Umbilical cord (tissue), 2 donors: ENCODE measurements around the gene TNFSF18. TPM values are rescaled to one million over a fixed set of nuclear protein-coding genes. Genes with fewer than 3 reads are reported as not detected.
A peak's percentile ranks its signal among the peaks of the same experiment; 100 is the strongest.
"Not testable (repeated sequence)": the region's sequence is repeated elsewhere in the genome, so short reads cannot be mapped to it uniquely, and the experiment has no call there.

Experiments
- DNase-seq: peaks from one replicate; pipeline ENCODE4 v3.0.0-alpha.2; 2015; ENCODE audit warnings: low spot score
- total RNA-seq: library from RNA; depleted of rRNA; stranded (reverse); fragments of >200 nt; gene quantifications from one replicate; pipeline ENCODE4 v1.2.3, GENCODE V29; 2014; ENCODE audit warnings: low replicate concordance; ENCODE audit not compliant: insufficient read depth

Gene TNFSF18, protein sequence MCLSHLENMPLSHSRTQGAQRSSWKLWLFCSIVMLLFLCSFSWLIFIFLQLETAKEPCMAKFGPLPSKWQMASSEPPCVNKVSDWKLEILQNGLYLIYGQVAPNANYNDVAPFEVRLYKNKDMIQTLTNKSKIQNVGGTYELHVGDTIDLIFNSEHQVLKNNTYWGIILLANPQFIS
- 11.1 TPM for total RNA-seq

DNA sequence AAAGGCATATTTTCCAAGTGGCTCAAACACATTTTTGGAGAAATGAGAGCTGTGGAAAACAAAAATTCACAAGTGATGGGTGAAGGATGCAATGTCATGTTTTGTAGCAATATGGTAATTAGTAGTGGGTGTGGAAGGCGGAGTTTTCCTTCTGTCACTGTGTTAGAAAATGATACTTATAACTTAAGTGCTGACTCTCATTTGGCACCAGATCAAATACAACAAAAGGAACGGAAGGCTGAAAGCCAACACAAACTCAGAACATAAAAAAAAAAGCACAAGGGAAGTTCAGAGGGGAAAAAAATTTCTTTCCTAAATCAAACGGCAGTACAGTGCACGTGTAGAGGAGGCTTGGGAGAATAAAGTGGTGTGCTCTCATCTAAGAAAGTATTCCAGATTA is at the start of gene TNFSF18:
TSS of gene TNFSF18 (minus strand) at position 77 of the 400 bp plus-strand sequence. CDS start at position 32, 45 bp downstream.
- DNase-seq: peak; percentile 43

DNA sequence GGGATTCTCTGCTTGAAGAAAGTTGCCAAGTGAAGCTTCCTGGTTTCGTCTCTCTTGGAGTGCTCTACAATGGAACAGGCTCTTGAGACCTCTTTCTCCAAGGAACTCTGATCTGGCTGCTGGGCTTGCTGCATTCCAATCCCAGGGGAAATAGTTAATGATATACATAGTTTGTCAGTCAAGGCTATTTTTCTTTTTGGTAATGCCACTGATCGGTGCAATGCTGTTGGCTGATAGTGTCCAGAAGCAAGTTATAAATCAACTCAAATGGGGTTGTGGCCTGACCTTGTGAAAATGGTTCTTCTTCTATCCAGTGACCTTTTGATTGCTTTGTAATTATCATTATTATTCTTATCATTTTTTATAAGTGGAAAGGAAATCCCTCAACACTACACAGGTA is 48.4 kb upstream of the TNFSF18 start:
- no peak for DNase-seq

DNA sequence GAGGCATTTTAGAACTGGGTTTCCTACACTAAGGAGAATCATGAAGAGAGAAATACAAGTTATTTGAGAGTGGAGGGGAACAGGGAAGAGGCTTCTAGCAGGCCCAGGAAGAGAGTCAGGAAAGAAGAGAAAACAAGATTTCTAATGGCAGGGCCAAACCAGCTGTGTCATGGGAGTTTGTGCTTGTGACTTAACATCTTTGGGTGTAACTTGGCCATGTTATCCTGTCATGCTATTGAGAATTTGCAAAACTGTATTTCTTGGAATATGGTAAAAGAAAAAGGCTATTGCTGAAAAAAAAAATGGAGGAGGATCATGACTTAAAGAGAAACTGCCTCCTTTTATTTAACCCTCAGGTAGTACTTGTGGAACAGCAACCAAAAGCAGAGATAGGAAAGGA is 47.4 kb upstream of the TNFSF18 start:
- no peak for DNase-seq

DNA sequence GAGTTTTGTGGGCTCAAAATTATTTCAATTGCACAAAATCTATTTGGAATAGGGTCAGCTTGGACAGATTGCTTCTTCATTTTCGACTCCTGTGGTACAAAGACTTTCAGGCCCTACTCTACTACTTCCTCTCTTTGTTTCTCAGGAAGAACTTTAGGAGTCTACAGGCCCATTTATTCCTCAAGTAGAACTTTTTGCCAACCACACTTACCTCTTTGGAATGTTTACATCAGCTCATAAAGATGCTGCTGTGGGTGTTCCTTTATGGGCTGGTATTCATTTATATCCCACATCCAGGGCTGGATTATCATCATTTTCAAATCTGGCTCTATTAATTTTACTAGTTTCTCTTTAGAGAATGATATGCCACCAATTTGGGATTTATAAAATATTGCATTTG is 46.3 kb upstream of the TNFSF18 start:
- no peak for DNase-seq

DNA sequence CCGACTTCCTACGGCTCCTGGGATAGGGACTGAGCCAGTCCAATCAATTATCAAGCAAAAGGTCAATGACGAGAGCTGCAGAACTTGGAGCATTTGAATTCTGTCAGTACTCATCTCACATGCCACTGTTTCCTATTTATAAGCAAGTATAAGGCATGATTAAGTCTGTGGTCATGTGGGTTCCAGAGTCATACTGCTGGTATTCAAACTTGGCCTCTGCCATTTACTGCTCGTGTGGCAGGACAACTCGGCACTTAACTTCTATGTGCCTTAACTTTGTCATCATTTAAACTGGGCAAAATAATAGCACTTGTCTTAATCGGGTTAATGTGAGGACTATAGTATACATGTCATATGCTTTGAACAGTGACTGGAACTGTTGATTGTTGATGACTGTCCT is 44.9 kb upstream of the TNFSF18 start:
- no peak for DNase-seq

DNA sequence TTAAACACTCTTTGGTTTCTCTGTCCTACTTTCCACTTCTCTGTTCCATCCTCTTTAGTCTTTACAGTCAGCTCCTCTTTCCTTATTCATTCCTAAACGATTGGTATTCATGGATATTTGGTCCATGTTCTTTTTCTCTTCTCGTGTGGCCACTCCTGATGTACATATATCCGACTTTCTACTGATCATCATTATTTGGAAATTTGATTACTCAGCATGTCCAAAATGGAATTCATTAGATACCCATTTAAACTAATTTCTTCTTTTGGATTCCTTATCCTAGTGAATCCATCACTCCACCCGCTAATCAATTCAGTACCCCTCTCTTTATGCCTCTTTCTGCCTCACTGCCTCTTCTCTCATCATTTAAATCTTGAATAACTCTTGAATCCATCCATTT is 43.8 kb upstream of the TNFSF18 start:
- DNase-seq: no peak

DNA sequence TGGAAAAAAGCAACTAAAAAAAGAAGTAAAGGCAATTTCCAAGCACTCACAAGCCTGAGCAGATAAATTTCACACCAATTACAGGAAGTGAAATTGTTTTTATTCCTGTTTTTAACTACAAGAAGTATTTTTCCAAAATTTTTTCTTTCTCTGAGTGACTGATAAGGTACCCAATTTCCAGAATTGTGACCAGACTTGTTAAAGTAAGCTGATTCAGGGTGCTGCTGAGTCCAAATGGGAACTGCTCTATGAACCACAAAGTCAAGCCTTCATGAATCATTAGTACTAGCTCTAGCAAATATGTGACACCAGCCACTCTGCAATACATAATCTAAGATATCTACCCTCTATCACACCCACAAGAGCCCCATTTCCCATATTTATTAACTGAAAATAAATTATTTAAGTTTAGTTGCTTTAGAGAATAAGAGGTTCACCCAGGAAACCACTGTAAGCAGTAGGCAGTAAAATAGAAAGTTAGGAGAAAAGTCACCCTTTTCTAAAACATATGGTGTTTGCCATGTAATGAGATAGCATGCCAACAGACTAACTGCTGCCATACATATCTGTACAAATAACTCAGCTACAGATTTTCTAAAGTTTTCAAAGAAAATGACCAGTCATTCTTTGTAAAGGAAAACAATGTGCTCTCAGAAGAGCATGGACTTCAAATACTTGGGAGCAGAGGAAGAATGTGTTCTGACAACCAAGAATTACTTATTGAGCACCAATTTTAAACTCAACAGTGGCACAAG is 43.1 kb upstream of the TNFSF18 start:
- DNase-seq: no peak

DNA sequence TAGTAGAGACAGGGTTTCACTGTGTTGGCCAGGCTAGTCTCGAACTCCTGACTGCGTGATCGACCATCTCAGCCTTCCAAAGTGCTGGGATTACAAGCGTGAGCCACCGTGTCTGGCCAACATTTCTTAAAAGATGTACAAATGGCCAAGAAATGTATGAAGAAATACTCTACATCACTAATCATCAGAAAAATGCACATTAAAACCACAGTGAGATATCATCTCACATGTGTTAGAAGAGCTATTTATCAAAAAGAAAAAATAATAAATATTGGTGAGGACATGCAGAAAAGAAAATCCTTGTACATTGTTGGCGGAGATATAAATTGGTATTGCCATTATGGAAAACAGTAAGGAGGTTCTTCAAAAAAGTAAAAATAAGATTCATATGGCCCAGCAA is 33.6 kb upstream of the TNFSF18 start:
- no peak for DNase-seq

DNA sequence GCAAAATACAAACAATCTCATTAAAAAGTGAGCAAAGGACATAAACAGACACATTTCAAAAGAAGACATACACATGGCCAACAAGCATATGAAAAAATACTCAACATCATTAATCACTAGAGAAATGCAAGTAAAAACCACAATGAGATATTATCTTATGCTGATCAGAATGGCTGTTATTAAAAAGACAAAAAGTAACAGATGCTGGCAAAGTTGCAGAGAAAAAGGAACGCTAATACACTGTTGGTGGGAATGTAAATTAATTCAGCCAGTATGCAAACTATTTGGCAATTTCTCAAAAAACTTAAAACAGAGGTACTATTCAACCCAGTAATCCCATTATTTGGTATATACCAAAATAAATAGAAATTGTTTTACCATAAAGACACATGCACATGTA is 32.2 kb upstream of the TNFSF18 start:
- no peak for DNase-seq

DNA sequence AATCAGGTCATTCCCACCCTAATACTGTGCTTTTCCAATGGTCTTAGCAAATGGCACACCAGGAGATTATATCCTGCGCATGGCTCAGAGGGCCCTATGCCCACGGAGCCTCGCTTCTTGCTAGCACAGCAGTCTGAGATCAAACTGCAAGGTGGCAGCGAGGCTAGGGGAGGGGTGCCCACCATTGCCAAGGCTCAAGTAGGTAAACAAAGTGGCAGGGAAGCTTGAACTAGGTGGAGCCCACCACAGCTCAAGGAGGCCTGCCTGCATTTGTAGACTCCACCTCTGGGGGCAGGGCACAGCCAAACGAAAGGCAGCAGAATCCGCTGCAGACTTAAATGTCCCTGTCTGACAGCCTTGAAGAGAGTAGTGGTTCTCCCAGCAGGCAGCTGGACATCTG is 23.5 kb upstream of the TNFSF18 start:
- DNase-seq: not testable (repeated sequence)

DNA sequence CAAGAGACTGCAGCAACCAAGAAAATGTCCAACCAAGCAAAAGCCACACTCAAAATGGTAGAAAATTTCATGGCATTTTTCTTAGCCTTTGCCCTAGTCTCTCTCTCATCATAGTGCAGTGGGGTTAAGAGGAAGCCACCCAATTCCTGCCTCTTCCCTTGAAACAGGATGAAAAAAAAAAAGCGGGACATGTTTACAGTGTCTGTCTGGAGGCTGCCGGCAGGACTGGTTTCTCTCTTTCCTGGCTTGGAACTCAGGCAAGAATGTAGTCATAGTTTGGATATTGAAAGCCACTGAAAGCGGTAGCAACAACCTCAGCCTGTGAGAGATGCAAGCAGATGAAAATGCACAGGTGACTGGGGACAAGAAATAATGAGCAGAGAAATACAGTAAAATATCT is 13.3 kb upstream of the TNFSF18 start:
- DNase-seq: no peak

DNA sequence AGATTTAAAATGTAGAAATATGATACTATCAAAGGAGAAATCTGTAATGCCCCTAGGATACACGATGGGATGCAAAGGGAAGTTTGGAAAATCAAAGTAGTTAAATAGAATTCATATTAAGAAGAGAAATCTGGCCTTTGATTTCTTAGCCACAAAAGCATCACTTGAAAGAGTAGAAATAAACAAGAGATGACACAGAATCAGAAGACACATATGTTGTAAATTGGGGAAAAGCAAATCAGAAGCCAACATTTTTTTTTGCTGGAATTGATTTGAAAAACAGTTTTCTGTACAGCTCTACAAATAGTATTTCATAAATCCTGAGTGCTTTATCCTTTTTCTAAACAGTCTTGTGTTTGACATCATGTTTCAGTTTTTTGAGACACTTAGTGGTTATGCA is 12.4 kb upstream of the TNFSF18 start:
- no peak for DNase-seq

DNA sequence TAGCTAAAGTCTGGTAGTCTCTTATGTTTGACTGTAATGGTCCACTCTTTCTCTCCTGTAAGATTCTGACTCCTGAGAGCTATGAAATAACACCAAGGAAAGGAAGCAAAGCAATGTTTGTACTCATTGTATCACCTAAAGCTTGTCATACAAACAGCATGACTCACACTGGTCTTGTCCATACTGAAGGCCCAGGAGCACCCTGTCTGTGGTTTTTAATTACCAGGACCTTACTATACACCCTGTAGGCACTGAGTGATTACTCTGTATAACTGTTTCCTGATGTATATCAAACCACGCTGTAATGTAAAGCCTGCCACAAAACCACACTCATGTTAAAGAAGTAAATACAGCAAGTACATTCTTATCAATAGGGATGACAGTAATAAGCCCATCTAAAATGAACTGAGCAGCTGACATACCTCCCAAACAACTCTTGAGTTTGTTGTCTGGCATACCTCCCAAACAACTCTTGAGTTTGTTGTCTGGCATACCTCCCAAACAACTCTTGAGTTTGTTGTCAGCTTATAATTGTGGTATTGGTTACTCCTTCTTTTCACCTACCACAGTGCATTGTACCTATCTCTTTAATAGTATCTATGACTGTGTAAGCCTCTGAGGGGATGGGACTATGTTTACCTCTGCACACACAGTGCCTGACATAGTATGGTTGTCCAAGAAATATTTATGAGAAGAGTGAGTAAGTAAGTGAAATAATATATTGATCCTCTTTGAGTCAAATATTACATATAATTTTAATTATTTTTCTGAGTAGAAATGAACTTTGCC is 11.6 kb upstream of the TNFSF18 start:
- DNase-seq: no peak

DNA sequence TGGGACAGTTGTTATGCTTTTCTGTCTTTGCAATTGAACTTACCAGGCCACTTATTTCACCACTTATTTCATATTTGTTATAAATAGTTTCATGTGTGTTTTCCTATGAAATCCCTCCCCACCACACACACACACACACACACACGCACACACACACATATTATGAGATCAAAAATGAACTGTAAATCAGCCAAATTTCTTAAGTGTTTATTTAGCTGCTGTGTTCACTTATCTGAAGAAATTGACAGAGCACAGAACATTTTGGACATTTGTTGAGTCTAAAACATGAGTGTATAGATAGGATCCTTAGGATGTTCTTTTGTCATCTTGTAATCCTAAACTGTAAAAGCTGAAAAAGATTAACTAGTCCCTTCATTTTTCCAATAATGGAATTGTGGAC is 7.8 kb upstream of the TNFSF18 start:
- DNase-seq: no peak

DNA sequence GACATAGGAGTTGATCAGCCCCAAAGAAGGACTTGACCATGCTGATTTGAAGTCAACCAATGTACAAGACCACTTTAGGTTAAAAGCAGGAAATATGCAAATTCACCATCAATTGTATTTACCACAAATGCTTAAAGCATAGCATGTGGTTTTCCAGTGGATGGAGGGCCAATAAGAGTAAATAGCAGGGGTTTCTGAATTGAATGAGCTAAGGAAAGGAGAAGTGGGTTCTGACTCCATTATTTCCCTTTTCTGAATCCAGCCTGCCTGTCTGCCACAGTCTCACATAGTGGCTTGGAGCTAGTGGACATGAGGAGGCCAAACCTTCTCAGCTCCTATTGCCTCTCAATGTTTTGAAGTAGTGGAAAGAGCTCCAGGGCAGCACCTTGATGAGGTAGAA is 7.2 kb upstream of the TNFSF18 start:
- no peak for DNase-seq

DNA sequence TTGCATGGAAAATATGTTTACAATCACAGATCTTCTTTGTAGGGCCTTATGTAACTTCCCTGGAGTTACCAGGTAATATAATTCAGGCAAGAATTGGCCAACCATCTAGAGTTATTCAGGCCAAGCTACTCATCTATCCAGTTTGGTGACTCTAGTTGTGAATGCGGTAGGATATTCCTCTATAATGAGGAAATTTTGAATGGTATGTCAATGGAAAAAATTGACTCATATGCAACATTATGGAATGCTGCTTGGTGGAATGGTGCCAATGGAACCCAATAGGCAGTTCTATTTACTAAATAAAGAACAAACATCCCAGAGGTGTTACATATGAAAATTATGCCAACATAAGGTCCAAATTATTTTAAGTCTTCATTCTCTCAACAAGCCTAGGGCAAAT is 5.6 kb upstream of the TNFSF18 start:
- no peak for DNase-seq

DNA sequence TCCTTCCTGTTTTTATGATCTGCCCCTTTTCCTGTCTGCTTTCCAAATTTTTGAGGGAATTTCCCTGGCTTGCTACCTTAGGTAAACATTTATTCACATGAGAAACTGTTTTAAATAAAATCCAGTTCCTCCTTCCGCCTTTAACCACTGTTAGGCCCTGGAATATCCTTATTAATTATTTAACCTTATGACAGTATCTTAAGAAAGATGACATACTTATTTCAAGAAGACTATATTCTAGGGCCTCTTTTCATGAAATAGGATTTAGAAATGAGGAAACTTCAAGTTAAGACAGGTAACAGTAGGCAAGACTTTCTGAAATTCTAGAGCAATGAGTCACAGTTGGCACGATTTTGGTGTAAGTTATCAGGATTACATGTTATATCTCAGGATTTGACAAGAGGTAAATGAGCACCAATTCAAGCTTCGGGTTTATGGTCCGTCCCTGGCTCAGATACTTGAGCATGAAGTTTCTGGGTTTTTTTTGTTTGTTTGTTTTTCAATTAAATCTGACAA is 2.0 kb upstream of the TNFSF18 start:
- peak; percentile 69 for DNase-seq

DNA sequence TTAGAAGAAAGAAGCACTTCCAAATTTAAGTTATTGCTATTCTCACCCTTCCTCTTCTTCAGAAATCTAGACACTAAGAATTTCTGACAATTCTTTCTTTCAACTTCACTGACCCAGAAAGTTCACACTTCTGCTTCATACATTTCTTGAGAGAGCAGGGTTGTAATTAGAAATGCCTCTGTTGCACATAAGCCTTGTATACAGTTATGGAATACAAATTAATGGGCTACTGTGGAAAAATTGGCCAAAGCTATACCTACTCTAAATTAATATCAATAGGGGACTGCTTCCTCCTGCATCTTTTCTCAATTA is 1.5 kb downstream of the TNFSF18 start:
- no peak for DNase-seq

DNA sequence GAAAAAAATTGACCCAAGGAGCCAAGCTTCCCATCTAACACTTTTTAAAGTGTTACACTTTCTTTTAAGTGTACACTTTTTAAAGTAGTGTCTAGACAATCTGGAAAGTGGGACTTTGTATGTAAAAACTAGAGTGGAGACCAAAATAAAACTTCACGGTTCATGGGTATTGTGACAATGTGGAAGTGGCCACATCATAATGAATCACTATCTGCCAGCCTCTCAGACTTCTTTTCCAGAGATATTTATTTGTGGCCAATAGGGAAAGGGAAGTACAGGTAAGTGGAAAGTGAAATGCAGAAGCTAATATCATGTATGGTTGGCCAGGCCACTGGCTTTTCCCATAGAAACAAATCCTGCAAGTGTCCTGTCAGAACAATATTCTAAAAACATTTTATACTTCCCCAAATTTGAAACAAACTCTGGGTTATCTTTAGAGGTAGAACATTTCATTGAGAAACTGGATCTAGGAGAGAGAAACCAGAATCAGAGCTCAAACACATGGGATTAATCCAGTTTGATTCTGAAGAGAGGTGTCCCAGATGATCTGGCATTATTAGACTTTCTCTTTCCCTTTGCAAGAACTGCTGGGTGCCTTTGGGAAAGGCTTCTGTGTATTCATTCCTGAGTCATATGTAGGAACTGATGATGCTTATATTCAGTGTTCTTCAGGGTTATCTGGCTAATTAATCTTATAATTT is 2.0 kb downstream of the TNFSF18 start:
- DNase-seq: no peak

DNA sequence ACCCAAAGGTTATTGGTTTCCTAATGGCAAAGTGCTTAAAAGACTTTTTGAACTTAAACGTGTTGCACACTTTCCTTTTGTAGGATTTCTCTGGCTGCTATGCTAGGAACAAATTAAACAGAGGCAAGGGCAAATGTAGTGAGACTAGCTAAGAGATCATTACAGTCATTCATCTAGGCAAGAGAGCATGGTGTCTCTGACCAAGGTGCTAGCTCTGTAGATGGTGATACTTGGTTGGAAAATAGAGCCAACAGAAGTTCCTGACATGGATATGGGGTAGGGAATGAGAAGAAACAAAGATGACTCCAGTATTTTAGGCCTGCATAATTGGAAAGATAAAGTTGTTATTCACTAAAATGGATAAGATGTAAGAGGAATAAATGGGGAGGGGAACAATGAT is 6.1 kb downstream of the TNFSF18 start:
- no peak for DNase-seq

DNA sequence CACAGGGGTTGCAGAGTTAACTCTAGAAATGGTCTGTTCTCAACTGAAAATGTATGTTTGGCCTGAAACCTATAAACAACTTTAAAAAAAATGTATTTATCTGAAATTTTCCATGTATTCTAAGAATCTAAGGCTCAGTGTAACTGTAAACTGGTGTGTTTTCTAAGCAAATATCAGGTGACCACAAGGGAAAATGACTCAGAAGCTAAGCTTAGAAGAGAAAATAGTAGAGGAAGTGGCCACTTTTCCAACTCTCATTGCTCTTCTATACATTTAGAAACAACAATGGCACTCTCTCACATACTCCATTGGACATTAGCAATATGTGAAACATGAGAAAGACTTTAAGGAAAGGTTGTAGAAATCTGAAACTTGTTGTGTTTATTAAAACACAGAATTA is 7.5 kb downstream of the TNFSF18 start:
- no peak for DNase-seq

DNA sequence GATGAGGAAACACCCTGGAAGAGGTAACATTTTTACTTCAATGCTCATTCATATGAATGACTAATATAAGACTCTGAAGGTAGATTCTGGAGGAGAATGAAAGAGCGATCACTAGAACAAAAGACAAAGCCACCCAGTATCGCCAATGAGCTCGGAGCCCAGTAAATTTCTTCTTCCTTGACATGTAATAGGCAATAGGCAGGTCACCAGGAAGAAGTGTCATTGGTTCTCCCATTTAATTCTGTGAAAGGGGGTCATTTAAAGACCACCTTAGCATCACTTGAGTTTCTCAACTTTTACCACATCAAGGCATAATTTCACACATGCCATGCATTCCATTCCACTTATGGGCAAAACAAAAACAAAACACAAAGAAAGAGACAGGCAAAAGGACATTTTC is 7.9 kb downstream of the TNFSF18 start:
- DNase-seq: no peak
